GM19025 (cell line): ENCODE results near the gene TBC1D16.

Experiments used
- ATAC-seq: cut with Tn5 transposase; IDR thresholded peaks from one replicate; pipeline ENCODE4 v1.9.1; 2021; ENCODE audit warnings: mild to moderate bottlenecking, low read depth, moderate library complexity; ENCODE audit not compliant: unreplicated experiment

TBC1D16 gene

DNA sequence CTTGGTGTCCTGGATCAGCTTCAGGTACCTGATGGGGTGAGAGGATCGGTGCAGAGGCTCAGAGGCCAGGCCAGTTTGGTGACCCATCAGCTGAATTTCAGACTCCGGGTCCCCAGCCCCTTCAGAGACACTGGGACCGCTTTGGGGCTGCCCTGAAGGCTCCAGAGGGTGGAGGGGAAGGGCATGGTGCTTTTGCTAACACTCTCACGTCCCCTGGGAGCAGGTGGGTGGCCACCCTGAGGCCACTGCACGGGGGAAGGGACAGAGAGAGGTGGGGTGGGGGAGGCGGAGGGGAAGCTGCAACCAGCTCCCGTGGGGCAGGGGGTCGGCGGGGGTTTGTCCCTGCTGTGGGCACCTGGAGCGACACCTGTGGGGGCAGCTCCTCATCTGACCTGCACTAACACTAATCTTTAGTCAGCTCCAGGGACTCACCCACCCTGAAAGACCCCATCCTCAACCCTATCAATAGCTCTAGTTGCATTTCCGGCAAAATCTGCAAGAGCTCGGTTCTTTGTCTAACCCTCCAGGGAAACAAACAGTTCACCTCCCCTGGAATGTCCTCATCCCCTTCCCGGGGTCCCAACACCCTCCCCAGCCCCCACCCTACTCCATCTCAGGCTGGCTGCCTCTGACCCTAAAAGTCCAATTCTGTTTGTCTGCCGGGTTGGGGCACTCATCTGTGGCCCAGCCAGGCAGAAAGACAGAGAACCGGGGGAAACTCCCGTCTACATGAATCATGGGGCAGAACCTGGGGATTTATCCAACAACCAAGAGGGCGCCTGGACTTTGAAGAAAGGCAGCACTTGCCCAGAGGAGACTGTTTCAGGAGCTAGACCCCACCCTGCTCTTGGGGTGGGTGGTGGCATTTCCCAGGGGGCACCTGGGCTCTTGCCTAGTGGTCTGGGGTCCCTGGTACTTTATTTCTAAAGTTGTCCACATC is 104.5 kb downstream of the TBC1D16 start:
- ATAC-seq = no peak

DNA sequence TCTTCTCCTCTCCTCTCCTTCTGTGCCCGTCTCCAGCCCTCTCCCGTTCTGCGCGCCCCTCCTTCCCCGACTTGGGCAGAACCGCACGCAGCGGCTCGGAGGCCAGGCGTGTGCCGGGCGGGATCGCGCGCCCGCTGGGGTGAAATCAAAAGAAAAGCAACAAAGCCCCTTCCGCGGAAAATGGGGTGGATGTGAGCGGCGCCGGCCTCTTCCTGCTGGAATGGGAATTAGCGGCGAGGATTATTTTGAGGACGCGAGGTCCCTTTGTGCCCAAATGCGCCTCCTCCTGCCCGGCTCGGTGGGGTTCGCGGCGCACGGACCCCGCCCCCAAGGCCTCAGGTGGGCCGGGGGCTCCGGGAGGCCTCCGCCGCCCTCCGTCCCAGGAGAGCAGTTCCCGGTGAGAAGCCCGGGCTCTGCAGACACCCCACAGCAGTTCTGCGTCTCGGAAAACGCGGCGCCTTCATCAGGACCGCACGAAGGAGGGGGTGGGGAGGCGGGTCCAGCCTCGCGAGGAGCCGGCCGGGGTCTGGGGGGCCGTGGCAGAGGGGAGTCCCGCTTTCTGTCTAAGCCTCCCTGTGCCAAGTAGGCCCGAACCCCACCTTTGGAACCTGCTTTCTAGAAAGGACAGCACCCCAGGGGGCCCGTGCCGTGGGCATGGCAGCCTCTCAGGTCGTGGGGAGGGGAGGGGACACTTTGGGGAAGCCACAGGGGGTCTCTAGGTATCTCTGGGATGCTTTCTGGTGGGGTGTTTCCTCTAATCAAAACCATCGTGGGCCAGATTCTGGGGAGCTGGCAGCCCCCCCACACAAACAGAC is 105.4 kb downstream of the TBC1D16 start:
- no peak for ATAC-seq

DNA sequence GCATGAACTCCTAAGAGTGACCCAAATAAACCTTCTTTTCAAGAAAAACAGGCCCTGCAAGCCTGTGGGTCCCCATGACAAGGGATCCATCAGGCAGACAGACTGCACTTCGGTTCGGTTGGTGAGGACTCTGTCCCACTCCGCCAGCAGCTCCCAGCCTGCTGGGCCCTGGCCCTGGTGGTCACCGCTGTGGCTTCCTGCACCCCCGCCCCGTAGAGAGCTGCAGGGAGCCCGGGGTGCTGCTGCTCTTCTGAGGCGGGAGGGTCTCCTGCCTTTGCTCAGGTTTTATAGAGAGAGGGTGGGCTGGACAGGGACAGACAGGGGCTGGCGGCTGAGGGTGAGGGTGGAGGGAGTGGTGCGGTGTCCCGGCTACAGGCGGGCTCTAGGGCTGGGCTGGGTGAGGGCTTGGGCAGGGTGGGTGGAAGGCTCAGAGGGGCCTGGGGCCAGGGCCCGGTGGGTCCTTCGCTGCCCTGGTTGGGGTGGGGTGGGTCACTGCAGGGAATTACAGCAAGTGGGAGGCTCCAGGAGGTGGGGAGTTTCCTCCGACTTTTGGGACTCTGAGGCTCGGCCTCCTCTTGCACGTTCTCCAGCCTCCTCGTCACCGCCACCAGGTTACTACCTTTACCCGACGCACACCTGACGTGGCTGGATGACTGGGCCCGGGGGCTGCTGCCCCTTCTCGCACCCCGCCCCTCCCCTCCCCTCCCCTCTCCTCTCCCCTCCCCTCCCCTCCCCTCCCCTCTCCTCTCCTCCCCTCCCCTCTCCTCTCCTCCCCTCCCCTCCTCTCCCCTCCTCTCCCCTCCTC is 106.2 kb downstream of the TBC1D16 start:
- ATAC-seq = no peak

DNA sequence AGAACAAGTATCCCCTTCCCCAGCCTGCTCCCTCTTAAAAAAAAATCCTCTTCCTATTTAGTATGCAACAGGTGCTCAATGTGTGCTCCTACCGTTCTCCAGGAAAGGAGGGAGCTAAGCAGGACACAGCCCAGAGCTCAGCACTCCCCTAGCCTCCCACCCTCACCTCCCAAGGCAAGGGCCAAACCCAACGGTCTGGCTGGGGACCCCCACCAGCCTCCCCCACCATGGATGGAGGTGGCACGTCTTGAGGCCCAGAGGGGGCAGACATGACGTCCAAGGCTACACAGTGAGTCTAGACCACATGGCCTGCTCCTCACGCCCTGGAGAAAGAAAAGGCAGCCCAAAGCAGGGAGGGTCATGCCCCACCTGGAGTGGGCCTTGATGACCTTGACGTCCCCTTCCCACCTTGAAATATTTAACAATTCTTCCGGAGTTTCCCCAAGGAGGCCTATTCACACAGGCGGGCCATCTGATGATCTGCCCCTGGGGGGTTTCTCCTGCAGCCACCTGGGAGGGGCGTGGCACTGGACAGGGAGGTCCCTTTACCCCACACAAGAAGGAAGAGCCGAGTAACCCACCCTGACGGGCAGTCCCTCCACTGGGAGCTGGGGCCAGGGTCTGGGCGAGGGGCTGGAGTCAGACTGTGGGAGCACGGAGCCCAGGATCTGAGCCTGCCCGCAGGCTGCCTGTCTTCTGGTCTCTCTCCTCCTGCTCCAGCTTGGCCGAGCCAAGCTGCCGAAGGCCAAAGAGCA is 107.0 kb downstream of the TBC1D16 start:
- ATAC-seq = no peak

DNA sequence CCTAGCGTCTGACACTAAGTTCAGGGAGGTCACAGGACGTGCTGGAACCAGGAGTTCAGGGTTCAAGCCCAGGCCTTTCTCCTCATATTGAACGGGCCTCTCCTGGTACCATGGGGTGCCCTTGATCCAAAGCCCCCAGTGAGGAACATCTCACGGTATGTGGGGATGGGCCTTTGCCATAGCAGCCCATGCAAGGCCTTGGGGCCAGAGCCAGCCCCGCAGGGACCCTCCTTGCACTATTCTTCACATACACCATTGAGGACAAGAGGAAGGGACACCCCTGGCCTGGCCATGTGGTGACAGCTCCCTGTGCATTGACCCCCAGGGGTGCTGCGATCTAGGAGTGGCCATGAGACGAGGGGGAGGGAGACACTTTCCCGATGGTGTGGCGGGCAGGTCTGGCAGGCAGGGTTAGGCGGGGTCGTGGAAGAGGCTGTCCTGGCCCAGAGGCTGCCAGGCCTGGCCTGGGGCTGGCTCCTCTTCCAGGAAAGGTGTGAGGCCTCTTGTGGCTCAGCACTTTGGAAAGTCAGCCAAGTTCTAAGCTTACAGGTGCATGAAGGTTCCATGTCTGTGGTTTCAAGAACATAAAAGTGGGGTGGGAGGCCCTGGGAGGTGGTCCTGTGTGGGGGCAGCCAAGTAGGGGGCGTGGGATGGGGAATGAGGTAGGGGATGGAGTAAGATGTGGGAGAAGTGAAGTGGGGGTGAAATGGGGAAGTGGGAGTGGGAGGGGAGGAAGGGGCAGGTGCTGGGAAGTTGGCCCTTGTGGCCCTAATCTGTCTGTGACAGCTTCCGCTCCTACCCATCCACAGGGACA is 107.8 kb downstream of the TBC1D16 start:
- ATAC-seq = no peak

DNA sequence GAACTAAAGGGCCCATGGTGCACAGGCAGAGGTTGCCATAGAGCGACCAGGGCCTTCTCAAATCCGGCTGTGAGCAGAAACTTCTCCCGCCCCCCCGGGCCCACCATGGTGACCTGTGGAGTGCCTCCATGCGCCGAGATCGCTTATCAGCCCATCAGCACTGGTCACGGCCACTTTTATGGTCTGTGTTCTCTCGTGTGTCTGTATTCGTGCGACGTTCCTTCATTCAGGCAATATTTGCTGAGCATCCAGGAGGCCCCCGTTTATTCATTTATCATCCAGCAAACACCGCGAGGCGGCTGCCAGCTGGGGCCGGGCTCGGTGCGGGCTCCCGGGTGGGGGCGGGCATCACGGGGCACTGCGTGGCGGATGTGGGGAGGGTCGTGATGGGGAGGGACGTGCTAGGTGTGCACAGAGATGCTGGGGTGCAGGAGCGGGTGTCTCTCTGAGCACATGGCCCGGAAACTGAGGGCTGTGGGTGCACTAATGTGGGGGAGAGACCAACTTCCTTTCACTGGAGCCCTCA is 108.5 kb downstream of the TBC1D16 start:
- no peak for ATAC-seq

DNA sequence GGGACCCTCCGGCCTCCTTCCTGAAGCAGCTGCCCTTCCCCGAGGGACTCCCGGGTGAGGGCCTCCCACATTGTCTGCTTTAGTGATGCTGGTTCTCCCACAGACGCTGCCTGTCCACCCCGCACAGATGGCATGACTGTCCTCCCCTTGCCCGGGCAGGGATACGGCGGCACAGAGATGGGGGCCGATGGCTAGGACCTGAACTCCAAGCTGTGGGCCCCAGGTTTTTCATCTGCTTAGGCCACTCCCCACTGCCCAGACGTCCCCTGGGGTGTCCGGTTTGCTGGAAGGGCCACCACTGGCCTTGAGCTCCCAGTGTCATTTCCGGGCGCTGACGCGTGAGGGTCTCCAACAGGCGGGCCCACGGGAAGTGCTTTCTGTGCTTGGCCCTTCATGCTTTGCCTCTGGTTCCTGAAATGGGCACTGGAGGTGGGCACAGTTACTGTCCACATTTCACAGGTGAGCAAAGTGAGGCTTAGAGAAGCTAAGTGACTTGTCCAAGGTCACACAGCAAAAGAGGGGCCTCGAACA is 109.0 kb downstream of the TBC1D16 start:
- ATAC-seq = no peak

DNA sequence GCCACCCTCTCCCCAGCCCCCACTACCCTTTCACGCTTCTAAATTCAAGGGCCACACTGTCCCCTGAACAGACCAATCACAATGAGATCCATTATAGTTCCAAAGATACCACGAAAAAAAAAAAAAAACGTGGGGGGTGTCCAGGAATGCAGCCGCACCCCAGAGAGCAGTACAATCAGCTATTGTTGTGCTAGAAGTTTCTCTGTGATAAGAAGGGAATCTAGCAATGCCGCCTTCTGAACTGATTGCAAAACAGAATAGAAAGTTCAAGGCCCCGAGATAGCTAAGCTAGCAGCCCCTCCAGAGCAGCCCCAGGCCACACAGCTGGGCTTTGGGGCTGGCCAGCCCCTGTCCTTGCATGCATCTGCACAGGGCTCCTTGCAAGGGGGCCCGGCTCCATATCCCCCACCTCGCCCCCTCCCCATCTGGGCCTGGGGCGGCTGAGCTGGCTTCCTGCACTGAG is 109.5 kb downstream of the TBC1D16 start:
- ATAC-seq = no peak

DNA sequence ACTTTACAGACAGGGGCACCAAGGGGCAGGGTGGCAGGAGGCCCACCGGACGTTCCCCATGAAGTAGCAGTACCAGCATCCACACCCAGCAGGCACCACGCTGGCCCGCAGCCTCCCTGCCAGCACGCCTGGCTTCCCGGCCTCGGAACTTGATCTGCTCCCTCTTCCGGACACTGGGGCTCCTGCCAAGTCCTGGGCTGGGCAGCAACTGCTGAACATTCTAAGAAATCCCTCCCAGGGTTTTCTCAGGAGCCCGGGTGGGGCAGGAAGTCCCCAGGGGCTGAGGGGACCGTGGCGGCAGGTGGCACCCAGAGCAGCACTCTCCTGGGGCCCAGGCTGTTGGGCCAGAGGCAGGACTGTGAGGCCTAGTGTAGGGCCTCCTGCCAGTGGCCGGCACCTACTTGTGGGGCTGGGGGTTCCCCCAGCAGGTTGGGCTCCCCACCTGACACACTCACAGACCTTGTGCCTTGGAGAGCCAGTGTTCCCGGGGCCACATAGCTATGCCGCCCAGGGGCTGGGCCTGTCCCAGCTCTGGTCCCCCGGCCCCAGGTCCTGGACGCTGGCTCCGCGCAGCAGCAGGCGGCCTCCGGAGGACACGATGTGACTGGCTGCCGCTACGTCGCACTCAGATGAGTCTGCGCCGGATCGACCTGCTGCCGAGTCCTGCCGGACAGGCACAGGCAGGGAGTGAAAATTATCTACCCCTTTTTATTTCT is 110.3 kb downstream of the TBC1D16 start:
- no peak for ATAC-seq

DNA sequence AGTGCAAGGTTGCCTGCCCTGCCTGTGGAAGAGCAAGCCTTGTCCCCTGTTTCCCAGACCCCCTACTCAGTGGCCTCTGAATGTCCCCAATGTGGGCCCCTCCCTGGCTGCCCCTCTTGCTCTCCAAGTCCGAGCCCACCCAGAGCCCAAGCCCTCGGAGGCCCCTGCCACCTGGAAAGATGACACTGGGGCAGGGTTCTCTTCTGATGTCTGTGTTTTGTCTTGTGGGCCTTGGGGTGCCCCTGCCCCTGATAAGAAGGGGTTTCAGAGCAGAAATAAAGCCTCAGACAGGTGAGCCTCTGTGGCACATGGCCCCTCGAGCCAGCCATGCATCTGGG is 111.1 kb downstream of the TBC1D16 start:
- no peak for ATAC-seq

DNA sequence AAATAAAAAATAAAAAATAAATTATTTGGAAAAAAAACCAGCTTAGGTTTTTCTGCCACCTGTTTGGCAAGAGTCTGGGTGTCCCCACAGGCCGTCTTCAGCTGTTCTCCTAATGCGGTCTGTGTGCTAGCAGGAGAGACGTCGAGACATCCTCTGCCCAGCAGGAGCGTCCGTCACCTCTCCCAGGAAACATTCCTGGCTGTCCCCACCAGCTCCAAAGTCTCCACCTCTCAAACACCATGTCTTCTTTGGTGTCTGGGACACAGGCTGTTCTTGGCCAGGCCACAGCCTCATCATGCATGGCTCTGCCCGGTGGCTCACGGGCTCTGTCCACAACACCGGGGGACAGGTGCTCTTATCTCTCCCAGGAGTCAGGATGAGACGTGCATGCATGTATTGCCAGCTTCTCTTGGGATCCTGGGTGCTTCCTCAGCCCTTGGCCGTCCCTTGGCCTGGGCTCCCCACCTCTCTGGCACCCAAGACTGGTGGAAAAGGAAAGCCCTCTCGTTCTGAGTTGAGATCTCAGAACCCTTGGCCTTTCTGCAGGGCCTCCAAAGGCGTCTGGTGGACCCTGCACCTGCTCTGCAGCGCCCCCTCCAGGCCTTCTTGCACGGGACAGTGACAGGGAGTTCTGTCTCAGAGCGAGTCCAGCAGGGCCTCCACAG is 111.6 kb downstream of the TBC1D16 start:
- no peak for ATAC-seq

DNA sequence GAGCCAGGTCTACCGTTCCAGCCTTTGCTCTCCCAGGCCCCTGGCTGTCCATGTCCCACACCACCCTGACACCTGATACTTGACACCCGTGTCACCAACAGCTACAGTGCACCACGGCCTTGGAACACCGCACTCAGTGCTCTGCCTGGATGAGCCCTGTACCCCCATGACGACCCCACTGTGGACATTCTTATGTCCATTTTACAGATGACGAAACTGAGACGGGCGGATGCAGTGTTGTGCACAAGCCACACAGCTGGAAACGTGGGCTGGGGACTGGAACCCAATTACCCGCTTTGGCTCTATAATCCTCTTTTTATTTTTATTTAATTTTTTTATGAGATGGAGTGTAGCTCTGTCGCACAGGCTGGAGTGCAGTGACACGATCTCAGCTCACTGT is 112.9 kb downstream of the TBC1D16 start:
- no peak for ATAC-seq

DNA sequence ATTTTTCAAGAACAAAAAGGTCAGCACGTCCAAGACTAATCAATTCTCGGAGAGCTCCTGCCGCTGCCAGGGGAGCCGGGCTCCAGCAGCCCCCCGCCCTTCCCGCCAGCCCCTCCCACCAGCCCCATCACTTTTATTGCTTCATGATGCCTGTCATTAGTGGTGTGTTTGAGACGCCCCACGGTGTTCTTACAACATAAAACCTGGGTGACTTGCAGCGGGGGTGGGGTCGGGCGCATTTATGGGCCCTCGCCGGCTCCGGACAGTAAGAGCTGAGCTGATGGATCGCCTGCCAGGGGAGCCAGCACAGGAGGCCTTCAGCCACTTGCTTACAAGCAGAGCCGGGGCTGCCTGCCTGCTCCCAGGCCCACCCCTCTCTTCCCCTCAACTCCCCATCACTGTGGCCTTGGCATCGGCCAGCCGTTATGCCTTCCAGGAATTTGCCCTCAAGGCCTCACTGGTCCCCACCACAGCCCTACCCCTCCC is 113.5 kb downstream of the TBC1D16 start:
- no peak for ATAC-seq

DNA sequence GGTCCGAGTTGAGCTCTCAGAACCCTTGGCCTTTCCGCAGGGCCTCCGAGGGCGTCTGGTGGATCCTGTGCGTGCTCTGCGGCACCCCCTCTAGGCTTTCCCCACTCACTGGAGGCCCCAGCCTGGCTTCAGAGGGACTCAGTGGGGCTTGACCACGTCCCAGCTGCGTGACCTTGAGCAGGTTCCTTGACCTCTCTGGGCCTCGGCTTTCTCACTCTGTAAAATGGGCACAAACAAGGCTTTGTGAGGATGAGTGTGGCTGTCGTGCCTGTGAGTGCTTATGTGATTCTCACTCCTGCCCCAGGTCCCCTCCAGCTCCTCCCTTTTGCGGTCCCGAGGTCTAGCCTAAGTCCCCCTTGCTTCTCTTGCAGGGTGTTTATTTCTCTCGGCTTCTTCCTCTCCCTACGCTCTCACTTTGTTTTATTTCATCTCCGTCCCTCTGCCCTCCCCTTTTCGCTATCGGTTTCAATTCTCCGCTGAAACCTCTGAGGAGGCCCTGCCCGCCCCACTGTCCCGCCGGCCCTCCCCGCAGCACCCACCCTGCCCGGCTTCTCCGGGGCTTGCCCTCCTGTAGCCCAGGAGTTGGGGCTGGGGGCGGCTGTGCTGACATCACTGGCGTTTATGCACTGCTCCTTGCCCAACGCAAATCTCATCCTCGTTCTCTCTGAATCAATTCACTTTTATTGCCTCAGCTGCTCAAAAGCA is 114.1 kb downstream of the TBC1D16 start:
- no peak for ATAC-seq

DNA sequence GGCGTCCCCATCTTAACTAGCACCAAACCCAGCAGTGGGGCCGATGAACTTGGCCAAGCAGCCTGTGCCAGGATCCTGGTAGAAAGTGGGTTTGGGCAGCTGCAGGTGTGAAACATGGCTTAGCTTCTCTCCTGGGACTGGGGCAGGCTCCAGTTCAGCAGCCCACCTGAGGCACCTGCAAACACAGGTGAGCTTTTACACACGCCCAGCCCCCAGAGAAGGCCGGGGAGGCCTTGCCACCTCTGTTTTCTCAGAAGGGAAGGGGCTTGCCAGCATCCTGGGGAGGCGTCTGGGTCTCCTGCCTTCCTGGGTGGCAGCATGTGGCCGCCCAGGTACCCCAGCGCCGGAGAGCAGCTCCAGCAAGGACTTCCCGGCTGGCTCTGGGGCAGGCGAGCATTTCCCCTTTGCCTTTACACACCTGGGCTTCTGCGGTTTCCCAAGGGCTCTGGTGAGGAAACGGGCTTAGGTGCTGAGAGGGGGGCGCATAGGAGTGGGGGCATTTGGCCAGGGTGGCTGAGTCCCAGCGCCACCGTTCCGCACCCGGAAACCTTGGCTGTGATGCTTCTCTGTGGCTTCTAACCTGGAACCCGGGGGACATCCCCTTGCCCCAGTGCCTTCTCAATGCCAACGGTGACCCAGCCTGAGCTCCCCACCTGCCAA is 114.8 kb downstream of the TBC1D16 start:
- no peak for ATAC-seq
